Keratinocyte (primary cell): ENCODE results near the gene SLC43A3. TPM values are rescaled to one million over a fixed set of nuclear protein-coding genes. Genes with fewer than 3 reads are reported as not detected.

Source experiments
- DNase-seq: peaks from one replicate; pipeline ENCODE4 v3.0.0-alpha.2; 2011; ENCODE audit warnings: low read depth, missing footprints, low spot score
- FAIRE-seq: peaks from 2 replicates; lab custom pipeline; 2011; peaks lifted over from hg19 to GRCh38; lab: Jason Lieb, UNC
- H2AFZ ChIP-seq: 2 replicates; pipeline ENCODE4 v1.6.0; 2012; ENCODE audit warnings: low read length, control low read depth, inconsistent platforms; ENCODE audit not compliant: control insufficient read depth
- H3K27ac ChIP-seq: 2 replicates; pipeline ENCODE4 v1.5.1; 2011; ENCODE audit warnings: low read length; ENCODE audit not compliant: control insufficient read depth, insufficient read depth
- H3K27me3 ChIP-seq: 3 replicates; pipeline ENCODE4 v1.6.0; 2011; ENCODE audit warnings: low read length; ENCODE audit not compliant: control insufficient read depth, insufficient read depth; ENCODE audit errors: extremely low read depth
- H3K36me3 ChIP-seq, 2 experiments: 2 replicates in 1 of 2; 3 replicates in 1 of 2; pipeline ENCODE4 v1.5.1; 2011; ENCODE audit warnings: low read length in 2 of 2, mild to moderate bottlenecking in 1 of 2; ENCODE audit not compliant: control insufficient read depth in 2 of 2, insufficient read depth in 2 of 2; ENCODE audit errors: extremely low read depth in 1 of 2
- H3K4me1 ChIP-seq: 3 replicates; pipeline ENCODE4 v1.5.1; 2011; ENCODE audit warnings: low read length; ENCODE audit not compliant: control insufficient read depth, insufficient read depth; ENCODE audit errors: extremely low read depth
- H3K4me2 ChIP-seq: 3 replicates; pipeline ENCODE4 v1.6.0; 2011; ENCODE audit warnings: low read depth, low read length; ENCODE audit not compliant: control insufficient read depth, insufficient read depth; ENCODE audit errors: extremely low read depth
- H3K4me3 ChIP-seq, 3 experiments: fragments of 200-600 bp in 1 of 3; sonication (generic) in 1 of 3; 2 replicates in 2 of 3; 3 replicates in 1 of 3; pipeline ENCODE4 v1.5.1; 2011 to 2016; ENCODE audit warnings: low read length in 3 of 3, mild to moderate bottlenecking in 3 of 3, control low read depth in 2 of 3, inconsistent platforms in 1 of 3, low read depth in 1 of 3, mixed read lengths in 1 of 3, mixed run types in 1 of 3, moderate library complexity in 1 of 3; ENCODE audit not compliant: control insufficient read depth in 2 of 3, insufficient read depth in 2 of 3; ENCODE audit errors: extremely low read depth in 1 of 3
- H3K79me2 ChIP-seq: 2 replicates; pipeline ENCODE4 v1.6.0; 2012; ENCODE audit warnings: low read length; ENCODE audit not compliant: control insufficient read depth, insufficient read depth
- H3K9ac ChIP-seq: 3 replicates; pipeline ENCODE4 v1.6.0; 2011; ENCODE audit warnings: low read length; ENCODE audit not compliant: control insufficient read depth, insufficient read depth; ENCODE audit errors: extremely low read depth
- H3K9me1 ChIP-seq: 3 replicates; pipeline ENCODE4 v1.6.0; 2011; ENCODE audit warnings: low read length; ENCODE audit not compliant: control insufficient read depth, insufficient read depth; ENCODE audit errors: extremely low read depth
- H3K9me3 ChIP-seq: 2 replicates; pipeline ENCODE4 v1.5.1; 2012; ENCODE audit warnings: low read depth, low read length; ENCODE audit not compliant: control insufficient read depth
- H4K20me1 ChIP-seq: 3 replicates; pipeline ENCODE4 v1.6.0; 2011; ENCODE audit warnings: low read length; ENCODE audit not compliant: control insufficient read depth, insufficient read depth; ENCODE audit errors: extremely low read depth
- EZH2 ChIP-seq: IDR thresholded peaks from one replicate; pipeline ENCODE4 v1.6.1; 2012; ENCODE audit warnings: inconsistent platforms, mild to moderate bottlenecking, low read length, moderate library complexity
- dilution Hi-C: fragments of 300-500 bp; cut with MboI; formaldehyde crosslinking; loops from one replicate; pipeline ENCODE4 v1.7.0; 2020; ENCODE audit warnings: low sequenced_read_pairs; ENCODE audit not compliant: extremely low pct_ligation_motif_present
- polyA plus RNA-seq, 5 experiments: library from polyadenylated mRNA; depleted of rRNA in 3 of 5; stranded (reverse) in 3 of 5; stranded (forward) in 1 of 5; unstranded in 1 of 5; fragments of >200 nt; gene quantifications; 1 replicate in 1 of 5; 2 replicates in 3 of 5; 3 replicates in 1 of 5; pipeline versions ENCODE4 v1.2.1 to v1.2.3, GENCODE V29; 2011 to 2012; ENCODE audit warnings: missing spikeins in 2 of 5, low read depth in 1 of 5, low replicate concordance in 1 of 5
- TF ChIP-seq, protein P1 (sequence below), 3 experiments: IDR thresholded peaks in 1 of 3; conservative IDR thresholded peaks in 1 of 3; optimal IDR thresholded peaks in 1 of 3; 2 replicates in 2 of 3; 3 replicates in 1 of 3; pipeline versions ENCODE3 to v1.5.1; 2011; ENCODE audit warnings: low read length in 3 of 3, mild to moderate bottlenecking in 3 of 3, moderate library complexity in 2 of 3, control low read depth in 1 of 3, inconsistent platforms in 1 of 3; ENCODE audit not compliant: insufficient read depth in 2 of 3; ENCODE audit errors: extremely low read depth in 1 of 3

Gene SLC43A3
- polyA plus RNA-seq, 1 donor (not counting 4 experiments of a cell fraction or from before 2014, with no cell fraction given) = 48.1 TPM

DNA sequence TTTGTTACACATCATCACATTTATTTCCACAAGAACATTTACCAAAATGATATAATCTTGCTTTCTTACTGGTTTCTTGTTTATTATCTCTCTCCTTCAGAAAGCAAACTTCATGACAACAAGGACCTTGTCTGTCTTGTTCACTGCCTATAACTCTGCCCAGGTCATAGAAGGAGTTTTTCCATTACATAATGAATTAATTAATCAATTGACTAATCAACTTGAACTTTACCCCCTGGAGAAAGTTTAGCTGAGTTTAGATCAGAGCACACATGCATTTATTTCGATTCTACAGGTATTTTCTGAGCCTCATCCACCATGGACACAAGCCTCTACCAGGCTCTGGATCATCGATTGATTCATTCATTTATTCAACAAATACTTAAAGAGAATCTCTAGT lies 30.2 kb downstream of the SLC43A3 start:
- Histone ChIP-seq H4K20me1 (no peaks in the 10 kb centered on the region), H3K9me1 (no peaks in the 10 kb centered on the region), H3K27ac (no peak overlapping the region), H3K36me3 (no peaks in the 10 kb centered on the region), H3K79me2 (no peaks in the 10 kb centered on the region), H3K27me3 (no peaks in the 10 kb centered on the region), H3K4me1 (peaks cover 24% of the 10 kb centered on the region), H3K9ac (no peak overlapping the region), H3K9me3 (no peaks in the 10 kb centered on the region), H3K4me2 (no peak overlapping the region), H2AFZ (no peak overlapping the region), H3K4me3 (no peak overlapping the region)
- no peak for FAIRE-seq
- TF ChIP-seq EZH2 = no peak
- TF ChIP-seq, protein P1, sequence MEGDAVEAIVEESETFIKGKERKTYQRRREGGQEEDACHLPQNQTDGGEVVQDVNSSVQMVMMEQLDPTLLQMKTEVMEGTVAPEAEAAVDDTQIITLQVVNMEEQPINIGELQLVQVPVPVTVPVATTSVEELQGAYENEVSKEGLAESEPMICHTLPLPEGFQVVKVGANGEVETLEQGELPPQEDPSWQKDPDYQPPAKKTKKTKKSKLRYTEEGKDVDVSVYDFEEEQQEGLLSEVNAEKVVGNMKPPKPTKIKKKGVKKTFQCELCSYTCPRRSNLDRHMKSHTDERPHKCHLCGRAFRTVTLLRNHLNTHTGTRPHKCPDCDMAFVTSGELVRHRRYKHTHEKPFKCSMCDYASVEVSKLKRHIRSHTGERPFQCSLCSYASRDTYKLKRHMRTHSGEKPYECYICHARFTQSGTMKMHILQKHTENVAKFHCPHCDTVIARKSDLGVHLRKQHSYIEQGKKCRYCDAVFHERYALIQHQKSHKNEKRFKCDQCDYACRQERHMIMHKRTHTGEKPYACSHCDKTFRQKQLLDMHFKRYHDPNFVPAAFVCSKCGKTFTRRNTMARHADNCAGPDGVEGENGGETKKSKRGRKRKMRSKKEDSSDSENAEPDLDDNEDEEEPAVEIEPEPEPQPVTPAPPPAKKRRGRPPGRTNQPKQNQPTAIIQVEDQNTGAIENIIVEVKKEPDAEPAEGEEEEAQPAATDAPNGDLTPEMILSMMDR (optimal IDR thresholded peaks at IDR 0.05 in 1 of 3, IDR thresholded peaks at IDR 0.05 in 1 of 3, conservative IDR thresholded peaks at IDR 0.05 in 1 of 3; ENCODE audit: extremely low read depth in 1 of 3, insufficient read depth in 2 of 3, low read length in 3 of 3) = no peak
- dilution Hi-C loops = no loop called here
- no peak for DNase-seq

GRCh38 chr11:57395905-57396623 lies 30.9 kb downstream of the SLC43A3 start:
- Histone ChIP-seq H4K20me1 (no peaks in the 10 kb centered on the region), H3K9ac (no peak overlapping the region), H3K9me1 (no peaks in the 10 kb centered on the region), H3K36me3 (no peaks in the 10 kb centered on the region), H3K4me3 (no peak overlapping the region), H3K27ac (no peak overlapping the region), H2AFZ (no peak overlapping the region), H3K27me3 (no peaks in the 10 kb centered on the region), H3K4me2 (no peak overlapping the region), H3K9me3 (no peaks in the 10 kb centered on the region), H3K79me2 (no peaks in the 10 kb centered on the region), H3K4me1 (peaks cover 24% of the 10 kb centered on the region)
- DNase-seq (no peak), FAIRE-seq (no peak)
- TF ChIP-seq, protein P1 (optimal IDR thresholded peaks at IDR 0.05 in 1 of 3, IDR thresholded peaks at IDR 0.05 in 1 of 3, conservative IDR thresholded peaks at IDR 0.05 in 1 of 3; ENCODE audit: extremely low read depth in 1 of 3, insufficient read depth in 2 of 3, low read length in 3 of 3) = no peak
- TF ChIP-seq EZH2 = no peak
- dilution Hi-C loops = no loop called here
